Rectal smooth muscle tissue (tissue), 1 donor: ENCODE data around the gene P3H3.

Source experiments
- H3K27ac ChIP-seq: one replicate; pipeline ENCODE4 v1.7.0; 2013; ENCODE audit warnings: low read depth, low read length, inconsistent platforms
- H3K27me3 ChIP-seq: one replicate; pipeline ENCODE4 v1.7.0; 2013; ENCODE audit warnings: low read length; ENCODE audit not compliant: control insufficient read depth, insufficient read depth
- H3K36me3 ChIP-seq: one replicate; pipeline ENCODE4 v1.7.0; 2013; ENCODE audit warnings: low read length; ENCODE audit not compliant: control insufficient read depth, insufficient read depth
- H3K4me1 ChIP-seq: one replicate; pipeline ENCODE4 v1.7.0; 2013; ENCODE audit warnings: low read length; ENCODE audit not compliant: control insufficient read depth, insufficient read depth
- H3K4me3 ChIP-seq: one replicate; pipeline ENCODE4 v1.7.0; 2013; ENCODE audit warnings: low read length
- H3K9ac ChIP-seq: one replicate; pipeline ENCODE4 v1.7.0; 2013; ENCODE audit warnings: low read length

P3H3 gene, protein sequence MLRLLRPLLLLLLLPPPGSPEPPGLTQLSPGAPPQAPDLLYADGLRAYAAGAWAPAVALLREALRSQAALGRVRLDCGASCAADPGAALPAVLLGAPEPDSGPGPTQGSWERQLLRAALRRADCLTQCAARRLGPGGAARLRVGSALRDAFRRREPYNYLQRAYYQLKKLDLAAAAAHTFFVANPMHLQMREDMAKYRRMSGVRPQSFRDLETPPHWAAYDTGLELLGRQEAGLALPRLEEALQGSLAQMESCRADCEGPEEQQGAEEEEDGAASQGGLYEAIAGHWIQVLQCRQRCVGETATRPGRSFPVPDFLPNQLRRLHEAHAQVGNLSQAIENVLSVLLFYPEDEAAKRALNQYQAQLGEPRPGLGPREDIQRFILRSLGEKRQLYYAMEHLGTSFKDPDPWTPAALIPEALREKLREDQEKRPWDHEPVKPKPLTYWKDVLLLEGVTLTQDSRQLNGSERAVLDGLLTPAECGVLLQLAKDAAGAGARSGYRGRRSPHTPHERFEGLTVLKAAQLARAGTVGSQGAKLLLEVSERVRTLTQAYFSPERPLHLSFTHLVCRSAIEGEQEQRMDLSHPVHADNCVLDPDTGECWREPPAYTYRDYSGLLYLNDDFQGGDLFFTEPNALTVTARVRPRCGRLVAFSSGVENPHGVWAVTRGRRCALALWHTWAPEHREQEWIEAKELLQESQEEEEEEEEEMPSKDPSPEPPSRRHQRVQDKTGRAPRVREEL

DNA sequence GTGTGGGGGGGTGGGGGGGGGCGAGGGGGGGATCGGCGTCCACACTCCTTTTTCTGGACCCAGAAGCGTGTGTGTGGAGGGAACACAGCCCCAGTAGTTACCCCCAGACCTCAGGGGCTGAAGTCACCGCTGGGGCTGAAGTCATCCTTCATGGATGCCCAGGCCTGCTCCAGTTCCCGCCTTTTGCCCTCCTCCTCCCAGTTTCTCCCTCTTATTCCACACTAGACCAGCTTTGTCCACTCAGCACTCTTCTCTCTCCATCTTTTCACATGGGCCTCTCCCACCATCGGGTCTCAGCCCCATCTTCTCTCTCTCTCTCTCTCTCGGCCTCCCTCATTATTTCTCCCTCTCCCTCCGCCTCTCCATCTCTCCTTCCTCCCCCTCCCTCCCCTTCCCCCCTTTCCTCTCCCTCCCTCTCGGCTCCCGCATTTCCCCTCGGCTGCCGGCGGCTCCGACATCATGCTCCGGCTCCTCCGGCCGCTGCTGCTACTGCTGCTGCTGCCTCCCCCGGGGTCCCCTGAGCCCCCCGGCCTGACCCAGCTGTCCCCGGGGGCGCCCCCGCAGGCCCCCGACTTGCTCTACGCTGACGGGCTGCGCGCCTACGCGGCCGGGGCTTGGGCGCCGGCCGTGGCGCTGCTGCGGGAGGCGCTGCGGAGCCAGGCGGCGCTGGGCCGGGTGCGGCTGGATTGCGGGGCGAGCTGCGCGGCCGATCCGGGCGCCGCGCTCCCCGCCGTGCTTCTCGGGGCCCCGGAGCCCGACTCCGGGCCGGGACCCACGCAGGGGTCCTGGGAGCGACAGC, at the start of gene P3H3:
TSS of gene P3H3 (plus strand) at position 426 of the 799 bp plus-strand sequence. CDS start at position 460, 34 bp downstream.
- peak within 1 kb of the TSS; percentile 87 for H3K4me3 ChIP-seq
- H3K9ac ChIP-seq, result peak within 1 kb of the TSS; percentile 85
- peaks cover 3% of the 10 kb centered on the region for H3K27me3 ChIP-seq
- peak within 1 kb of the TSS; percentile 82 for H3K27ac ChIP-seq
- peaks cover 15% of the 10 kb centered on the region for H3K4me1 ChIP-seq
- H3K36me3 ChIP-seq, result no peaks in the 10 kb centered on the region

DNA sequence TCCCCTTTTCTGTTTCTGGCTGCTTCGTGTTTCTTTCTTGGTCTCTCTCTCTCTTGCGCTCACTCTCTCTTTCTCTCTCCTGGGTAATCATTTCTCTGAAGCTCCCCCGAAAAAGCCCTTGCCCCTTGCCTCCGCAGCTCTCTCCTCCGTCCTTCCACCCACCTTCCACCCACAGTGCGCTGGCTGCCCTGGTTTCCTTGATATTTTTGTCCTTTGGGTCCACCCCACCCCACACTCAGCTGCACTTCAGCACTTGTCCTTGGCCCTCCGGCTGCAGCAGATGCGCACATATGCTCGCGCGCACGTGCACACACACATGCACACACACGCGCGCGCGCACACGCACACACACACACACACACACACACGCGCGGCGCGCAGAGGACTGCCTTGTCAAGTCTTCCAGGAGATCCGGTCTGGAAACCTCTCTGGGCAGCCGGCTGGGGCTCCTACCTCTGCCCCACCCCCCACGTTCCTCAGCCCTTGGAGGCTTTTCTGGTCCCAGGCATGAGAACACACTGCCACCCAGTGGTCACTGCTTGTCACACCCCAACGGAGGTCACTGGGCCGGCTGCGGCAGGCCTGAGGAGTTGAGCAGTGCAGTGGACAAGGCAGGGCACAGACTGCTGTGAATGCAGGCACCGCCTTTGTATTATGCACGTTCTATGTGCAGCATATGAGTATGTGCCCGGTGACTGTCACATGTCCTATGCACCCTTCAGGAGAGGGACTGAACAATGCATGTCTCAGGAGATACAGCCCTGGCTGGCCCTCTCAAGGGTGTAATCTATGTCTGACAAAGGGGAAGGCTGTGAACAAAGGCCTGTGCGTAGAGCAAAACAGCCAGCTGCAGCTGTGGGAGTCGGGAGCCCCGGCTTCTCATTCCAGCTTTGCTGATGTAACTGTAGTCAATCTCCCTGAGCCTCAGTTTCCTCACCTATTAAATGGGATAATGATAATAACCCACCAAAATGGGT, 49.3 kb upstream of the P3H3 start:
- Histone ChIP-seq H3K27me3 (no peaks in the 10 kb centered on the region), H3K36me3 (no peaks in the 10 kb centered on the region), H3K4me3 (peak overlapping the region; percentile 69), H3K4me1 (peaks cover 8% of the 10 kb centered on the region), H3K9ac (peak overlapping the region; percentile 22), H3K27ac (peak overlapping the region; percentile 93)

DNA sequence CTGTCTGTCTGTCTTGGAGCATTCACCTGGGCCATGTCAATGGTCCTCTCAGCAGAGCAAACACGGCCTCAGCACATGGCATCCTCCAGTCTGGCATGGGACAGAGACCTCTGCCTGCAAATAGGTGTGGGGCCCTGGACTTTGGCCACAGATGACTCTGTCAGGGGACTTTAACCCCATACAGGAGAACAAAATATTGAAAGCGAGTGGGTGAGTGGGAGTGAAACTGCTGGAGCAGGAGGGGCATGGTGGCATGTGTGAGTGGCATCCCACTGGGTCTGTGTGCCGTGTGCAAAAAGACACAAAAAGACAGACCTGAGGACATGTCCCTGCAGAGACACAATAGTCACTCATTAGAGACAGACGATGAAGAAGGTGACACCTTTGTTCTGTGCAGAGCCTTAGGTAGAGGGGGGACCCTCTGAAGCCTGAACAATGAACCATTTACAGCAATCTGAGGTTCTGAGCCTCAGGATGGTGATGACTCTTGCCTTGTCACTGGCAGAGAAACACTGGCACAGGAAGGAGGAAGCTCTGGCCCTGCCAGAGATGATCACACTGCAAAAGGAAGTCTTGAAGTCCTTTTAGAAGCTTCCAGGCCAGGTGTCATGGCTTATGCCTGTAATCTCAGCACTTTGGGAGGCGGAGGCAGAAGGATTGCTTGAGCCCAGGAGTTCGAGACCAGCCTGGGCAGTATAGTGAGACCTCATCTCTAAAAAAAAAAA, 48.3 kb upstream of the P3H3 start:
- no peak overlapping the region for H3K9ac ChIP-seq

DNA sequence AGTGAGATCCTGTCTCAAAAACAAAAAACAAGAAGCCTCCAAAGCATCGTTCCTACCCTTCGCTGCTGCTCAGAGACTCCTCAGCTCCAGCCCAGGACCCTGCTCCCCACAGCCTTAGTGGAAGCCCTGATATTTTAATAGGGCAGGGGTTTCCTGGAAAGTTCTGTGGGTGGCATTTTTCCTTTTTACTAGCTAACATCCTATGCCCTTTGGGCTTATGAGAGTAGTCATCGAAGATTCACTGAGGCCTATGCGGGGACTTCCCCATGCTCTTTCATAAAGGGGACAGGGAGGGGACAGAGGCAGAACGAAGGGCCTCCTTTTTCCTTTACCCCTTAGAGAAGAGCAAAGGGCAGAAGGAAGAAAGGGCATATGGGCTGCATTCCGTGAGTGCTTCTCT, 47.6 kb upstream of the P3H3 start:
- H3K9ac ChIP-seq, result no peak overlapping the region
- H3K27ac ChIP-seq, result no peak overlapping the region
- H3K4me1 ChIP-seq, result peaks cover 8% of the 10 kb centered on the region
- H3K27me3 ChIP-seq, result no peaks in the 10 kb centered on the region
- no peak overlapping the region for H3K4me3 ChIP-seq
- H3K36me3 ChIP-seq, result no peaks in the 10 kb centered on the region

More for the DNA sequence above, 48.3 kb upstream of the P3H3 start:
- H3K36me3 ChIP-seq, result no peaks in the 10 kb centered on the region
- no peak overlapping the region for H3K4me3 ChIP-seq
- peaks cover 8% of the 10 kb centered on the region for H3K4me1 ChIP-seq
- H3K27ac ChIP-seq, result no peak overlapping the region
- H3K27me3 ChIP-seq, result no peaks in the 10 kb centered on the region

DNA sequence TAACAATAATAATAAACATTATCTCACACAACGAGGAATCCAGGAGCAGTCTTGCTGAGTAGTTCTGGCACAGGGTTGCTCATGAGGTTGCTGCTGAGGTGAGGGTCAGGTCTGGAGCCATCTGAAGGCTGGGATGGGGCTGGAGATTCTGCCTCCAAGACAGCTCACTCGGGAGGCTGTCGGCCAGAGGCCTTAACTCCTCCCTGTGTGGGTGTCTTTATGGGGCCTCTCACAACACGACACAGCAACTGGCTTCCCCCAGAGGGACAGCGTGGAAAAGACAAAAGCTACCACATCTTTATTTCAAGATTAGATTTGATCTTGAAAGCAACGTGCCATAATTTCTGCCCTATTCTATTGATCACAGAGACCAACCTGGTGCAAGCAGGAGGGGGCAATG, 46.1 kb upstream of the P3H3 start:
- H3K4me3 ChIP-seq, result no peak overlapping the region

DNA sequence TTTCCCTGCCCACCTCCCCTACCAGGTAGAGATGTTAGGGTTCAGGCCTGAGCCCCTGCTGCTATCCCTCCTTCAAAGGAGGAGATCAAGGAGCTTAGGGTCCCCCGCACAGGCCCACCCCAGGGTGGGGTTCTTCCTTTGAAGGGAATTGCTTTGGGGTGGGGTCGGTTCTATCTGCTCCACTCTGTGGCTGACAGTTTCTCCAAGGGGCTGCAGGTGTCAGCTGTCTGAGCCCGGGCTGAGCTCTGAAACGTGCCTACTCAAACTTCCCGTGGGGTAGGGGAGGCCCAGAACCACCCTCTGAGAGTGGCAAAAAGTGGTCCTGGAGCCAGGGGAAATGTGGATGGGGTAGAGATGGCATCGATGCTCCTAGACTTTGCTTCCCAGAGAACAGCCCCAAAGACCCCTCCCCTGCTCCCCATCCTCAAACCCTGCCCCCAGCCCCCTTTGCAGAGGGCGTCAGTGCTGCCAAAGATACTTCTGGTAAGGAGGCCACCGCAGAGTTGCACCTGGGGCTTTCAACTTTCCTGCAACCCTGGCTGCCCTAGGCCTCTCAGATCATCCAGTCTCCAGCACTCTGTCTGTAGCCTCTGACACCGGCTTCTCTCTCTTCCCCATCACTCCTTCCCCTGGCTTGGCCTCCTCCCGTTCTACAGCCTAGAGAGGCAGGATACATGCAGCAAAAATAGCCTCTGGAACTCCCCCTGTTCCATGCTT, 45.2 kb upstream of the P3H3 start:
- Histone ChIP-seq H3K4me3 (no peak overlapping the region), H3K36me3 (no peaks in the 10 kb centered on the region), H3K9ac (no peak overlapping the region)

More for the DNA sequence above, 46.1 kb upstream of the P3H3 start:
- H3K4me1 ChIP-seq, result peaks cover 8% of the 10 kb centered on the region
- no peaks in the 10 kb centered on the region for H3K27me3 ChIP-seq
- no peak overlapping the region for H3K9ac ChIP-seq
- no peak overlapping the region for H3K27ac ChIP-seq
- H3K36me3 ChIP-seq, result no peaks in the 10 kb centered on the region

DNA sequence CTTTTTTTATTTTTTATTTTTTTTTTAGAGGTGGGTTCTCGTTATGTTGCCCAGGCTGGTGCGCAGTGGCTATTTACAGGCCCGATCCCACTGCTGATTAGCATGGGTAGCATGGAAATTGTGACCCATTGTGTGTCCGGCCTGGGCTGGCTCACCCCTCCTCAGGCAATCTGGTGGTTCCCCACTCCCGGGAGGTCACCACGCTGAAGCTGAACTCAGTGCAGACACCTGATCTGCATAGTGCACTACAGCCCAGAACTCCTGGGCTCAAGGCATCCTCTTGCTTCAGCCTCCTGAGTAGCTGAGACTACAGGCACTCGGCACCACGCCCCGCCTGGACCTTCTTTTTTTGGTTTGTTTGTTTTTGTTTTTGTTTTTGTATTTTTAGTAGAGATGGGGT, 44.4 kb upstream of the P3H3 start:
- Histone ChIP-seq H3K27ac (no peak overlapping the region), H3K9ac (no peak overlapping the region), H3K27me3 (no peaks in the 10 kb centered on the region), H3K4me3 (no peak overlapping the region), H3K4me1 (peaks cover 3% of the 10 kb centered on the region), H3K36me3 (no peaks in the 10 kb centered on the region)

More for the DNA sequence above, 45.2 kb upstream of the P3H3 start:
- H3K4me1 ChIP-seq, result peaks cover 3% of the 10 kb centered on the region
- H3K27me3 ChIP-seq, result no peaks in the 10 kb centered on the region
- H3K27ac ChIP-seq, result no peak overlapping the region

DNA sequence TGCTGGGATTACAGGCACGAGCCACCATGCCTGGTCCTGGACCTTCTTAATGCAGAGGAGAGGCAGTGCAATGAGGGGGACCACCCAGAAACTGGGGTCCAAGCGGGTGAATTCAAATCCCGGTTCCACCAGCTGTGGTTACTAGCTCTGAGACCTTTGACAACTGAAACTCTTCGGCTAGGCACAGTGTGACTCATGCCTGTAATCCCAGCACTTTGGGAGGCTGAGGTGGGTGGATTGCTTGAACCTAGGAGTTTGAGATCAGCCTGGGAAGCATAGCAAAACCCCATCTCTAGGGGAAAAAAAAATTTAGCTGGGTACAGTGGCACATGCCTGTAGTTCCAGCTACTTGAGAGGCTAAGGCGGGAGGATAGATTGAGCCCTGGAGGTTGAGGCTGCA, 43.9 kb upstream of the P3H3 start:
- no peak overlapping the region for H3K4me3 ChIP-seq
- no peaks in the 10 kb centered on the region for H3K27me3 ChIP-seq
- no peak overlapping the region for H3K9ac ChIP-seq
- H3K27ac ChIP-seq, result no peak overlapping the region
- peaks cover under 1% of the 10 kb centered on the region for H3K4me1 ChIP-seq
- no peaks in the 10 kb centered on the region for H3K36me3 ChIP-seq

DNA sequence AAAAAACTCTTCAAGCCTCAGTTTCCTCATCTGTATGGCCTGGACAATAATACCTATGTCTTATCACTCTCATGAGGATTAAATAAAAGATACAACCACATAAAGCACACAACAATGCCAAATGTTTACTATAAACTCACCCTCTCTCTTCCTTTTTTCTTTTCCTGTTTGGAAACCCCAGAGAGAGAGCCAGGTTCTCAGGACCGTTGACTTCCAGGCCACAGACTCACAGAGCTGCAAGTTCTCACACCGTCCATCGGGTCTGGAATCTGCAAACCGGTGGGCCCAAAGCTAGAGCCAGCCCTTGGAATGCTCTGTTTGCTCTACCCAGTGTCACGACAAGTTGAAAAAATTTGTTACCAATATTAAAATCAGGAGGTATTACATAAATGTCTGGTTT, 43.4 kb upstream of the P3H3 start:
- H3K27ac ChIP-seq, result no peak overlapping the region
- no peaks in the 10 kb centered on the region for H3K4me1 ChIP-seq

DNA sequence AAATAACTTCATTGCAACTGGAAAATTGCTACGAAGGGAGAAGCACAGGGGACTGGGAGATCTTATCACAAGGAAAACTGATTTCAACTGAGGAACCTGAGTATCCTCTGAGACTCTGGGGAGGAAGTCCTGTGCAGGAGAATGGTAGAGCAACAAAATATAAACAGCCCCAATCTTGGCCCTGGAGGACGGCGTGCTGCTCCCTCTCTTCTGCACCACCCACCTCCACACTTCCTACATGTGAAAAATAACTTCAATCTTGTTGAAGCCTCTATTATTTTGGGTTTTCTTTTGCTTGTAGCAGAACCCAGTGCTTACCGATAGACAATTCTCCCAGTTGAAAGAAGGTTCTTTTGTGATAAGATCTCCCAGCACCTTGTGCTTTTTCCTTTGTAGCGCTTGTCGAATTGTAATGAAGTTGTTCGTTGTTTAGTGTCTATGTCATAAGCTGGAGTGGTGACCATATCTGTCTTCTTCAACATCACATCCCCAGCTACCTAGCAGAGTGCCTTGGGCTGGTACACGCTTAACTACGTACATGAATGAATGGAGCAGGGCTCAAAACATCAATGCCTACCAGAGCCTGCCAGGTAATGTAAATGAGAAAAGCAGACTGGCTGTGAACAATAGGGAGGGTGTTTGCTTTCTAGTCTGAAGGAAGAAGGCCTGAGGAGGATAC, 41.7 kb upstream of the P3H3 start:
- Histone ChIP-seq H3K36me3 (no peaks in the 10 kb centered on the region), H3K4me1 (no peaks in the 10 kb centered on the region), H3K27ac (no peak overlapping the region), H3K27me3 (no peaks in the 10 kb centered on the region), H3K9ac (no peak overlapping the region), H3K4me3 (no peak overlapping the region)

More for the DNA sequence above, 43.4 kb upstream of the P3H3 start:
- no peaks in the 10 kb centered on the region for H3K36me3 ChIP-seq
- H3K27me3 ChIP-seq, result no peaks in the 10 kb centered on the region
- H3K4me3 ChIP-seq, result no peak overlapping the region
- H3K9ac ChIP-seq, result no peak overlapping the region
